Fibroblast of skin of right quadriceps (primary cell): ENCODE data around the gene STK16.

Source experiments
- DNase-seq: peaks from one replicate; pipeline ENCODE4 v3.0.0-alpha.2; 2013

Gene STK16

DNA sequence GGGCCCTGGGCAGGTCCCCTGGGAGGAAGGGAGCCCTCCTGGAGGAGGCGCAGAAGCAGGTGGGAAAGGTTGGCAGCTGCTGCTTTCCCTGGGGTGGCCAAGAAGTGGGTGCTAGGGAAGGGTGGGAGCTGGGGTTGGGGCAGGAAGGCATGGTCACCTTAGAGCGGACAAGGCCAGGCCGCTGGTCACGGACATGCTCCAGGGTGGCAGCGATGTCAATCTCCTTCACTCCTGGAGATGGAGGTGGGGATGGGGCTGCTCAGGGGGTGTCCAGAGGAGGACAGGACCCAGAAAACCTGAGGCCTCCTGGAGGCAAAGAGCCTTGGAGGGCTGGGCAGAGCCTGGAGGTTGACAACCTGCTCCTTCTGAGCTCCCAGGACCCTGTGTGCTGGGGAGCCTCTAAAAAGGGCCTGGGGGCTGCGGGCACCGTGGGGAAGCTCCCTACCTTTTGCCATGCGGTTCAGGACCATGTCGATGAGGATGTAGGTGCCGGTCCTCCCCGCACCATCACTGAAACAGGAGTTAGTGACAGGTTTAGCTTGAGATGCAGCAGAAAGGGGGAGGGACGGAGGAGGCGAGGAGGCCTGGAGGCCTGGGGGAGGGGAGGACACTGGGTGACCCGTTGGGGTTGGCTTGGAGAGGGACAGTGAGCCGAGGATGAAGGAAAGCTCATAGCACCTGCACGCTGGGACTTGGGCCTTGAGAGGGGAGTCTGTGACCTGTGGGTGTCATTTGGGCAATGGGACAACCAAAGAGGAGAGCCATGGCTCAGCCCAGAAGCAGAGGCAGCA, 45.3 kb downstream of the STK16 start:
- no peak for DNase-seq

DNA sequence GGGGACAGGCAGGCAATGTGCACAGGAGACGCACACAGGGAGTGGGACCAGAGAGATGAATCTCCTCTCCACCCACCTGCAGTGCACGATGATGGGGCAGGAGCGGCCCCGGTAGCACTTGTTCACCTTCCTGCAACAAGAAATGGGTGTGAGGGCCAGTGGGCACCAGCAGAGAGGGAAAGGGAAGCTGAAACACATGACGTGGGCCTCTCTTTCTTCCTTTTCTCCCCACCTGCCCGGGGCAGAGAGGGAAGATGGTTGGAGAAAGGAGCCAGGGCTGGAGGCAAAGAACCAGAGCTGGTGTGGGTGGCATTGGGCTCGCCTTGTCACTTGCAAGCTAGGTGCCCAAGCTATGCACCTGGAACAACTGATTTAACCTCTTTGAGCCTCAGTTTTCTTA, 46.1 kb downstream of the STK16 start:
- DNase-seq: no peak

DNA sequence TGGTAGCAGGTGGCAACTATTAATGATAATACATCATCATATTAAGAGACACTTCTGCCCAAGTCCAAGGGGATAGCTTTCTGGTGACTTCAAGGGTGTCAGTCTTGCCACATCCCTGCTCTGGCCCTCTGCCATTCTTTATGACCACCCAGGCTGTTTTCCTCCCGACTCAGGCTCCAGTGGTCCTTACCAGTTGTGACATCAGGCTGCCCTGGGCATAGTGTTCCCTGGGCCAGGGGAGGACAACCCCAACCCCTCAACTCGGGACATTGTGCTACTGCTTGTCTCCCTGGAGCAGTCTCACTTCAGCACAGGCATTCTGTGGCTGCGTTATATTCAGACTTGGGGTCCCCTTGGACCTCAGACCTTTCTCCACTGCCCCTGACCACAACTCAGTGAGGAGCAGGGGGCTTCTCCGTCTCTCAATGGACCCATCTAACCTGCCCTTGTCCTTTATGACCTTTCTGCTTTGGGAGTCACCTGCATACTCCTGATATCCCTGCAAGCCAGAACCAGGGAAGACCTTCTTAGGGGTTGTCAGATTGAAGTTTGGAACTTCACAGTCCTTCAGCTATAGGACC, 46.7 kb downstream of the STK16 start:
- no peak for DNase-seq

DNA sequence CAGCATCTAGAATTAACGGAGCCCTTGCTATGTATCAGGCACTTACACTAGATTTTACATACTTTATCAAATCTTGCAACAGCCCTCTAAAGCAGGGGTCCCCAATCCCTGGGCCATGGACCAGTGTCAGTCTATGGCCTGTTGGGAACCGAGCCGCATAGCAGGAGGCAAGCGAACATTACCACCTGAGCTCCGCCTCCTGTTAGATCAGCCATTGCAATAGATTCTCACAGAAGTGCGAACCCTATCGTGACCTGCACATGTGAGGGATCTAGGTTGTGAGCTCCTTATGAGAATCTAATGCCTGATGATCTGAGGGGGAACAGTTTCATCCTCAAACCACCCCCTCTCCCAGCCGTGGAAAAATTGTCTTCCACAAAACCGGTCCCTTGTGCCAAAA, 47.3 kb downstream of the STK16 start:
- no peak for DNase-seq

DNA sequence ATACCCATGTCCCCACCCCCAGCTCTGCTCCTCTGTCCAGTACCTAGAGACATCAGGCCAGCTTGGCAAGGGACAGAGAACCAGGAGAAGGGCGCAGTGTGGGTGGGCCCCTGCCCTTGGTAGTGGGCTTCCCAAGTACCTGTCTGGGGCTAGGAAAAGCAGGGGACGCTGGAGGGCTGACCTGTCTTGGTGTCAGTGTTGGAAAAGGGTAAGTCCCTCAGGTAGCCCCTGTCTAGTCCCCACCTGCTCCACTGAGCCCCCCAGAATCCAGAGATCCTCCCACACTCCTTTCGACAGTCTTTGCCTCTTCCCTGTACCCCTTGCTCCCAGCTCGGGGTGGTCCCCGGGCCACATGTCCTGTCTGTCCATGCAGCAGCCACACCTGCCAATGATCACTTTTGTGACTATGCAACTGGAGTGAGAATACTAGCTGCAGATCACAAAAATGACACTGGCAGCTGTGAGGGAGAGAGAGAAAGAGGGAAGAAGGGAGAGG, 48.5 kb downstream of the STK16 start:
- no peak for DNase-seq

DNA sequence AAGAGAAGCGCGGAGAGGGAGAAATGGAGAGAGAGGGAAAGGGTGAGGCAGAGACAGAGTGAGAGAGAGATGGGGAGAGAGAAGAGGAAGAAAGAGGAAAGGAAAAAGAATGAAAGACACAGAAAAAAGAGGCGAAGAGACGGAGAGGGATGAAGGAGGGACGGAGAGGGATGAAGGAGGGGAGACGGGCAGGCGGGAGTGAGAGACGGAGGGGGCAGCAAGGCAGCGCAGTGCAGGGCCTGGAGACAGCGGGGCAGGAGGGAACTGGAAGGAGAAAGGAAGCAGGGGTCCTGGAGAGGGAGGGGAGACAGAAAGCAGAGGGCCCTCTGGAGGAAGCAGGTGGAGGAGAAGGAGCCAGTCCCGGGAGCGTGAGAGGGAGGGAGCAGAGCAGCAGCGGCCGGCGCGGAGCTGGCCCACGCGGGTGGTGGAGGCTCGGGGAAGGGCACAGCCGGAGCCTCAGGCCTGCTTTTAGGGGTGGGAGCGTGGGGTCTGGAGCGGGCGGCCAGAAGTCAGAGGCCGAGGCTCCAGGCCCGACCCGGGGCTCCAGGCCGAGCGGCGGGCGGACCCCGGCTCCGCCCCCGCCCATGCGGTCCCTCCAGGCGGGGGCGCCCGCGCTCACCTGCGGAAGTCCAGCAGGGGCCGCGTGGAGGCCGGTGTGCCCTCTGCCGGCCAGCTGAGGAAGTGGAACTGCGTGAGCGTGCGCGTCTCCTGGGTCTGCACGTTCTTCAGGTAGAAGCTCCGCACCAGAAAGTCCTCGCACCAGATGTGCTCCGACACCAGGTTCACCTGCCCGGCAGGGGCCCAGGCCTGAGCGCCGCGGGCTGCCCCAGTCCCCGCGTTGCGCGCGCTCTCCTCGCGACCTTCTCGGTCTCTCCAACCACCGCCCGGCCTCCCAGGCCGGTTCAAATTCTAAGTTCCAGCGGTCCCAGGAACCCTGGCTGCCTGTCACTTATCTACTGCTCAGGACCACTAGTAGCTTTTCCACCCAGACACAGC, 49.4 kb downstream of the STK16 start:
- DNase-seq: peak; percentile 70

DNA sequence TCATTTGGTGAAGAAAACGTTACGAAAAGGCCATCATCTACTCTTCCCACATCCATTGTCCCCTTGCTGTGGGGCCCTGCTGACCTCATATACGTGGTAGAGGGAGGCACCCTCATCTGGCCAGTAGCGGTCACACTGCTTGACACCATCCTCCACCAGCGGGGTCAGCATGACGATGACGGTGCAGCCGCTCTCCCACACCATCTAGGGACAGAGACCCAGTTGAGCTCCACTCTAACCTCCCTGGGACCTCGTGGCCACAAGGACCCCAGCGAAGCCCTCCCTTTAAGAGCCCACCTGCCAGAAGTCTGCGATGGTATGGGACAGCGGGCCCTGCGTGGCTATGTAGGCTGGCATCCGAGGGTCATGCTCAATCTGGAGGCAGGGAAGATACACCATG, 50.9 kb downstream of the STK16 start:
- no peak for DNase-seq

DNA sequence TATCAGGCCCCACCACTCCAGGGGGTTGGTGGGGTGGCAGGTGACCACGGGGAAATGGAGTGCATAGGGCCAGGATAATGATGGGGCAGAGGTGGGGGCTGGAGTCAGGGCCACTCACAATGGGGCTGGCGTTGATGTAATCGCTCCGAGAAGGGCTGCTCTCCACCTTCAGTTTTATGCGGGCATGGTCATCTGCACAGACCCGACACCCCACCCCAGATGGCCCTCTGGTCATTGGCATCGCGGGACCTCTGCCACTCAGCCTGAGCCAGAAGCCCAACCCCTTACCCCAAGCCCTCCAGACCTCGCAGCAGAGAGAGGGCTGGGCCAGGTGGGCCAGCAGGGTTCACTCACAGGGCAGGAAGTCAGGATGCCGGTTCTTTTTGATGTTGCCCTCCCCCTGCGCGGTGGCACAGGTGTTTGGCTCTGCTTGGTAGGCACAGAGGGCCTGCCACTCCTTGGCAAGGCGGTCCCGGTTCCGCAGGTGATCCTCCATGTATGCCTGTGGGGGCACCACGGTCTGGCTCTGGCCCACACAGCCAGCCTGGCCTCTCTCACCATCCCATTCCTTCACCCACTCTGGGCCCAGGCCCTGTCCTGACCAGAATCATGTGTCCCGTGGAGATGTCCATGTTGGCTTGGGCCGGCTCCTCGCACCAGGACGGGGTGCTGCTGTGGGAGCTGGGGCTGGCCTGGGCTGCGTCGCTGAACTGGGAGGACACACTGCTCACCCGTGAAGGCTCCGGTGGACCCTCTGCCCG, 51.5 kb downstream of the STK16 start:
- DNase-seq: no peak

DNA sequence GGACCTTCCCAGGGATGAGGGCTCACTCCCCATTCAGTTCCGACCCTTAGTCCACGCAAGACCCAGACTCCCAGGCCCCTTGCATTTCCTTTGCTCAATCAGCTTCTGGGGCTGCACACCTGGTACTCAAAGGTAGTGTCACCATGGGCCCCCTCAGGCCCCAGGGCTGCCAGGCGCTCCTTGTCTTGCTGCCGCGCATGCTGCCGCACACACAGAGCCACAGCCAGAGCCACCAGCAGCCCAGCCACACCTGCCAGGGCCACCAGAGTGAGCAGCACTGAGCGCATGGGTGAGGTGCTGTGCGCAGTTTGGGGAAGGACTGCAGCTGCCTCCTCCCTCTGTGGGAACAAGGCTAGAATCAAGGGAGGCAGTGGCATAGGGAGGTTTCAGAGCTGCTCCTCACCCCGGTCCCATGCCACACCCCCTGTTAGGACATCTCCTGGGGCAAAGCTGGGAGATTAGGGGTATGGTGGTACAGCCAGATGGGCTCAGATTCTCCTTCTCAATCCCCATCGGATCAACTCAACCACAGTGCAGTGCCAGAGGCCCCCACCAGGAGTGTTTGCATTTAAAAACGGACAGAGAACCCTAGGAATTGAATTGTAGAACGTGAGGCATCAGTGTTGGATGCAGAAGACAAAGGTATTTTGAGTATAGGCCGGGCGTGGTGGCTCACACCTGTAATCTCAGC, 52.6 kb downstream of the STK16 start:
- no peak for DNase-seq

DNA sequence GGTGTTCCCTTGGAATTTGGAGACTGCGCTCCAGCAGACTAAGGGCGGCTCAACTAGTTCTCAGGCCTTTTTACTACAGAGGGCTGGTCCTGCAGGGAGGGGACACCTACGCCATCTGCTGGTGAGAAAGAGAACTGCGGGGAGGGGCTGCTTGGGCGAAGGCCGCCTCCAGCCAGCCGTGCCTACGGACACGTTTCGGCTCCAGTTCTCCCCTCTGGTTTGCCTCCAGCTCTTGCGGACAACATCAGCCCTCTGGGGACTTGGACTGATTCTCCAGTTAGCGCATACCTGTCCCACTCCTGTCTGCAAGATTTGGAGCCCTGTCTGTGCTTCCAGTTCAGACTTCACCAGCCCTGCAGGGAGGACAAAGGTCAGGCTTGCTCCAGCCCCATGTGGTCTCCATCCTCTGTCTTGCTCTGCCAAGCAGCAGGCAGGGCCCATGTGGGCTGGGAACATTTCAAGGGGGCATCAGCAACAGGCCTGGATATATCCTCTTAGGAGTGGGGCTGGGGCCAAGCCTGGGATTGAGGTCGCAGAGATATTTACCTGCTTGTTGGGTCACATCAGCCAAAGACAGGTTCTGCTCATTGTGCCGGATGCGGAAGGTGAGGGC, 53.6 kb downstream of the STK16 start:
- DNase-seq: peak; percentile 67

DNA sequence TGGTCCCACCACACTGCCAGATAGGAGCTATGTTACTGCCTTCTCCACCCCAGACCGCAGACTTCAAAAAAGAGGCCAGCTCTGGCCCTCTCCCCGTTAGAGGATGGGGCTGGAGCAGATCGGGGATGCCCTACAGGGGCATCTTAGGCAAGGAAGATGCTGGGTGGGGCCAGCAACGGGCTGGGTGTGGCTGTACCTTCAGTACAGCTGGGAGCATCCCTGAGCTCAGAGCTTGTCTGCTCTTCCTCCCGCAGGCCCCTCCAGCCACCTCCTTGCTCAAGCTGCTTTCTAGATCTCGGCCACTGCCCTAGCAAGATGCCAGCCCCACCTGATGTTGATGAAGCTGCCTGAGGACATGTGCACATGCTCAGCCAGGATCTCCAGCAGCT, 54.1 kb downstream of the STK16 start:
- no peak for DNase-seq
